ENCODE results near the gene ACTL9.

The ACTL9 gene

DNA sequence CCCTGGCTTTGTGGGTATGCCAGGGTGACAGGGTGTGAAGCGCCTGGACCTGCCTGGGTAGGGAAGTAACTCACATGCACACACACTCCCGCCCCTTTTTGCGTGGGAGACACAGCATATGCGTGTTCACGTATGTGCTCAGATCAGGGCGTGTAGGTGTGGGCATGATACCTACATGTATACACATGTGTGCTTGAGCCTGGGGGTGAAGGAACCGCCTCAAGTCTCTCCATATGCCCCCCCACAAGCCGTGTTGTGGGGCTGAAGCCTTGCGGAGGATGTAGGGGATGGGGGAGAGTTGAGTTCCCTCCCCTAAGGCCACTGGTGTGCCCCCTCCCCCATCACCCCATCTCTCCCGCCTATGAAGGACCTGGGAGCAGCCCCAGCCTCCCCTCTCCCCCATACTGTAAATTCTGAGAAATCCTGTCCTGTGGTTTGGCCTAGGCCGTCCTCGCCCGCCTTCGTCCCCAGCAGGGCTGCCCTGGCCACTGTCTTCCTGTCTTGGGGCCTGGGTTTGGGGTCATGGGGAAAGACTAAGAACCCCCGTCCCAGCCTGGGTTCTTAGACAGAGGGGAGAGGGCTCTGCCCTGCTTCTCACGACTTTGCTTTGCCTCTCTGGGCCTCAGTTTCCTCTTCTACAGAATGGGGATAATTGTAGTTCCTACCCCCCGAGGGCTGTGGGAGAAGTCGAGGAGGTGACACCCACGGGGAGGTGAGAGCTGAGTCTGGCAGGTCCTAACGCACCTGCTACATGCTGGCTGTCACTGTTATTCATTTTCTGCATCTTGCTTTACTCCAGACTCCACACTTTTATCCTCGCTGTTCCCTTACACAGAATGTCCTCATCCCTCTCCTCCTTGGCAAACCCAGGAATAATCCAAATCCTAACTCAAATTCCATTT, 14.3 kb downstream of the ACTL9 start:
- no peak for DNase-seq

- DNase-seq = no peak
Measured at GRCh38 chr19:8682931-8683330, 15.7 kb downstream of the ACTL9 start.

DNA sequence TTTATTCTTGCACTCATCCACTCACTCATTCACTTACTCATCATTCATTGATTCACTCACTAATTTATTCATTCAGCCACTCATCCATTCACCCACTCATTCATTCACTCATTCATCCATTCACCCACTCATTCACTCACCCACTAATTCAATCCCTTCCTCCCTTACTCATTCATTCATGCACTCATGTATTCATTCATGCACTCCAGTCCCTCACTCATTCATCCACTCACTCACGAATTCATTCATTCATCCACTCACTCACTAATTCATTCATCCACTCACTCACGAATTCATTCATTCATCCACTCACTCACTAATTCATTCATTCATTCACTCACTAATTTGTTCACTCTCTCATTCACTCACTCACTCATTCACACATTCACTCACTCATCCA, 16.1 kb downstream of the ACTL9 start:
- no peak for DNase-seq

GRCh38 chr19:8681345-8682029, 17.1 kb downstream of the ACTL9 start:
- no peak for DNase-seq

GRCh38 chr19:8680676-8681344, 17.8 kb downstream of the ACTL9 start:
- DNase-seq = no peak

DNA sequence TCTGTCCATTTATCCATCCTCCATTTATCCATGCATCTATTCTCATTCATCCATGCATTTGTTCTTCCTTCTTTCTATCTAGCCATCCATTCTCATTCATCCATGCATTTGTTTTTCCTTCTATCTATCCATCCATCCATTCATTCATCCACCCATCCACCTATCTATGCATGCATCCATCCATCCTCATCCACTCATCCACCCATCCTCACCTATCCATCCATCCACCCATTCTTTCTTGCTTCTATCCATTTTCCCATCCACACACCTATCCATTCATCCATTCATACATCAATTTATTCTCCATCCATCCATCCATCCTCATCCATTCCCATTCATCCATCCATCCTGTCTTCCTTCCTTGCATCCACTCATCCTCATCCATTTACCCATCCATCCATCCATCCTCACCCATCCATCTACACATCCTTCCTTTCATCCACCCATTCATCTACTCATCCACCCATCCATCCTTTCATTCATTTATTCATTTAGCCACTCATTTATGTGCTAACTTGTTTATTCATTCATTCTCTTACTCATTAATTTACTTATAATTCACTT, 20.3 kb downstream of the ACTL9 start:
- no peak for DNase-seq

- no peak for DNase-seq
Measured at GRCh38 chr19:8675066-8675465, 23.5 kb downstream of the ACTL9 start.

DNA sequence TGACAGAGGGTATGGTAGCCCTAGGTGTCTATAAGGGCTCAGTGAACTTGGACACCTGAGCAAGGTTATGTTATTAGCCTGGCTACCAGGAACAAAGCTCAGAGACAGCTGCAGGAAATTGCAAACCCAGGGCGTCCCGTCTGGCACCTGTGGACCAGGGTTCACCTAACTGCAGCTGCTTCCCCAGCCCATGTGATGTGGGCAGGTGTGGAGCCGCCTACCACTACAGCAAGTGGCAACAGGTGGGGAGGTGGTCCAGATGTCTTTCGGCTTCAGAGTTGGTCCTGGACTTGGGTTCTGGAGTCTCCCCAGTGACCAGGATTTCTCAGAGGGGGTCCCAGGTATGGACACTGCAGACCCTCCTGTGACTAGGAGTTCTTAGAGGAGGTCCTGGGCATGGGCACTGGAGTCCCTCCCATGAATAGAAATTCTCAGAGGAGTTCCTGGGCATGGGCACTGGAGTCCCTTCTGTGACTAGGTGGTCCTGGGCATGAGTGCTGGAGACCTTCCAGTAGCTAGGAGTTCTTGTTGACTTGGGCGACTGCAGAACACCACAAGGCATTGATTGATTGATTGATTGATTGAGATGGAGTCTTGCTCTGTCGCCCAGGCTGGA, 25.2 kb downstream of the ACTL9 start:
- no peak for DNase-seq

DNA sequence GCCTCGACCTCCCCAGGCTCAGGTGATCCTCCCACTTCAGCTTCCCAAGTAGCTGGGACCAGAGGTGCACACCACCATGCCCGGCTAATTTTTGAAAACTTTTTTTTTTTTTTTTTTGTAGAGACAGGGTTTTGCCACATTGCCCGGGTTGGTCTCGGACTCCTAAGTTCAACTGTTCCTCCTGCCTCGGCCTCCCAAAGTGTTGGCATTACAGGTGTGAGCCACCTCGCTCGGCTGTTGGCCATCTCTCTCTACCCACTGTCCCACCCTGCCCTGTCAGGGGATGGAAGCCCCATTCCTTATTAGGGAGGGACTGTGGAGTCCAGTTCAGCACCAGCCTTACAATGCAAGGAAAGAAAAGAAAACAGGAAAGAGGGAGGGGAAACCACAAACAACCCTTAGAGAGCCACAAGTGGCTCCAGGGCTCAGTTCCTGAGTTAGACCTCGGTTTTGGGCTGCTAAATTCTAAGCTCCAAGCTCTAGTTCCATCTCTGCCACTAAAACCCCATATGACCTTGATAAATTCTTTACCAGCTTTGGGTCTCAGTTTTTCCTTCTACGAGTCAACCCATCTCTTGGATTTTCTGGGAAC, 31.7 kb downstream of the ACTL9 start:
- DNase-seq = no peak

DNA sequence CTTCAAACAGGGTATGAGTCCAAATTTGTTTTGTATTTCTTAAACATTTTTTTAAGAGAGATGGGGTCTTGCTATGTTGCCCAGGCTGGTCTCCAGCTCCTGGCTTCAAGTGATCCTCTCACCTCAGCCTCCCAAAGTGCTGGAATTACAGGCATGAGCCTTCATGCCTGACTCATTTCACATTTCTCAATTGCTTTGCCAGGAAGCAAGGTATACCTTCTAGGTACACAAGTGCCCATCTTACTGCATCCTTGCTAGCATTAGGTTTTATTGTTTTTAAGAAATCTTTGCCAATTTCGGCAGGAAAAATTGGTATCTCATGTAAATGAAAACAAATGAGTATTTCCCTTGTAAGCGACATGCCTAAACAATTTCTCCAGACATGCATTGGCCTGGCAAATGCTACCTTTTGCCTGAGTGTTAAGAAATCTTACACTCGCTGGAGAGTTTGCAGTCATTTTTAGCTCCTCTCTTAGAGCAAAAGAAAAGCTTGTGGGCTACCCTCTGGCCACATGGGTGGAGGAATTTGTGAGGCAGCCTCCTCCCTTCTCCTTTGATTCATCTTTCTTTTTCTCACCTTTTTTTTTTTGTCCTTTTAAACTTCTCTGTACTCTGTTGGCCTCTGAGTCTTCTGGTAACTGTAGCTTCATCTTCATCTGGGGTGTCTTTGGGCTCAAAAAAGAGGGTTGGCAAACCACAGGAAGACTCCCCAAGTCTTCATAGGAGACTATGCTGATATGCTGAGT, 33.0 kb downstream of the ACTL9 start:
- DNase-seq = no peak

DNA sequence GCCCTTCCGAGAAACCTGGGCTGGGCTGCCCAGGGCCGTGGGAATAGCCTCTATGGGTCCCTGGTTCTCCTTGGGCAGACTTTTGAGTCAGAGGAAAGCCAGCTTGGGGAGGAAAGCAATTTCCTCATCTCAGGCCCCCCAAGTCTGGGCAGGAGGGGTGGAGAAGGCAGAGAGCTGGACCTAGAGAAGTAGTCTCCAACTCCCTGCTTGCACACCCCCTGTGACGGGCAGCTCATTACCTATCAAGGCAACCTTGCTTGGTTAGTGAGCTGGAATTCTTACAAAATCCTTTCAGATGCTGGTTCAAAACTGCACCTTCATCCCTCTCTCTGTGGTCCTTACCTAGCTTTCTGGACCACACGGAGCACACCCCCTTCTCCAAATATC, 33.9 kb downstream of the ACTL9 start:
- DNase-seq = no peak

DNA sequence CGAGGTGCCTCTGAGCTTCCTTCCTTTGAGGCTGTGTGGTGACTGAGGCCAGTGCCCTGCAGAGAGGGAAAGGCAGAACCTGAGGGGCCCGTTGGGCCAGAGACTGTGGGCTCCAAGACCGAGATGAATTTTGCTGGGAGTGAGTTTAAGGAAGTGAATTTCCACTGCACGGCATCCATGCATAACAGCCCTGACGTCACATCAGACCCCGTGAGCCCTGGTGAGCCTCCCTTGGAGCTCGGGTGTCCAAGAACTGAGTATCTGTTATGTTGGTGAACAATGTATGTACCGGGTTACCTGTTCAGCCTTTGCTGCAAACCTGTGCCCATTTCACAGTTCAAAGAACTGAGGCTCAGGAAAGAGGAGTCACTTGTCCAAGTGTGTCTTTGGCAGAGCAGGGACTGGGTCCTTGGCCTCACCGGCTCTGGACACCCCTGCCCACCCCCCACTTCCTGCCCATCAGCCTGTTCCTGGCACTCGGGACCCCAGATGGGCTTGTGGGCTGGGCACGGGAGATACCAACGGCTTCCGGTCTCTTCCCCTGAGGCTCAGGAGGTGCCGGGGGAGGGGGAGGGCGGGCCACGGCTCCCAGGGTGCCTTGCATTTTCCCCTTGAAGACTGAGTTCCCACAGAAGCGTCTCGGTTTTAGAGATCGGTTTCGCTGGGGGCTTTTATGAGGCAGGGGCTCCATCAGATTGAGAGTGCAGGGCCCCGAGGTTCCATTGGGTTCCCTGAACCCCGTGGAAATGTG, 34.5 kb downstream of the ACTL9 start:
- DNase-seq = no peak

- no peak for DNase-seq
Measured at GRCh38 chr19:8662263-8662662, 36.3 kb downstream of the ACTL9 start.

- no peak for DNase-seq
Measured at GRCh38 chr19:8659905-8660304, 38.7 kb downstream of the ACTL9 start.

GRCh38 chr19:8657869-8658268, 40.7 kb downstream of the ACTL9 start:
- no peak for DNase-seq

DNA sequence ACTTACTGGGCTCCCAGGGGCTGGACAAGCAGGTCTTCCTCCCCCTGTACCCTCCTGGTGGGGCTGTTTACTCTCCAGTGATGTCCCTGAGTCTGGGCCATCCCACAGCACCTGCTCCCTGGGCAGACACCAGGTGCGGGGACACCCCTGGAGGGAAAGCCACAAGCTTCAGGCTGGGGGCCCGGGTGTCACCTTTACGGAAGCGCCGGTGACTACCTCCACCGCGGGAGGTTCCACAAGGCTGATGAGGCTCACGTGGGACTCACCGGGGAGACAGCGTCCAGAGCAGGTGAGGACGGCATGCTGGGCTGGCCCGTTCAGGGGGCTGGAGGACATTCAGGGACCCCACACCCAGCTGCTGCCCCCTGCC, 43.3 kb downstream of the ACTL9 start:
- no peak for DNase-seq

GRCh38 chr19:8654591-8655339, 43.8 kb downstream of the ACTL9 start:
- no peak for DNase-seq

DNA sequence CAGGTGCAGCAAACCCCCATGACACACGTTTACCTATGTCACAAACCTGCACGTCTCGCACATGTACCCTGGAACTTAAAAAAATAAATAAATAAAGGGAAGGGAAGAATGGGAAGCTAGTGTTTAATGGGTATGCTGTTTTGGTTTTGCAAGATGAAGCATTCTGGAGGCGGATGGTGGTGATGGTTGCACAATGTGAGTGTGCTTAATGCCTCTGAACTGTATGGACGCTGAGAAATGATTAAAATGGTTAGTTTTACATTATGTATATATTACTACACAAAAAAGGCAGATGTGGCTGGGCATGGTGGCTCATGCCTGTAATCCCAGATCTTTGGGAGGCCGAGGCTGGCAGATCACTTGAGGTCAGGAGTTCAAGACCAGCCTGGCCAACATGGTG, 50.4 kb downstream of the ACTL9 start:
- DNase-seq = no peak

Measured in NCI-H524 treated with DMSO at 0.1 percent for 48 hours (cell line).